ENCODE measurements around the gene TRIM65.
"Not testable (repeated sequence)": the region's sequence is repeated elsewhere in the genome, so short reads cannot be mapped to it uniquely, and the experiment has no call there.

Gene TRIM65

GRCh38 chr17:75897160-75898019, 639 bp upstream of the TRIM65 start:
- no peak for DNase-seq (ENCODE audit: low read depth in 2 of 3, low spot score in 2 of 3)

GRCh38 chr17:75895370-75896155, 1.2 kb downstream of the TRIM65 start:
- no peak for DNase-seq (ENCODE audit: low read depth in 2 of 3, low spot score in 2 of 3)

- no peak for DNase-seq (ENCODE audit: low read depth in 2 of 3, low spot score in 2 of 3)
These were observed 2.6 kb downstream of the TRIM65 start for GRCh38 chr17:75894049-75894733.

GRCh38 chr17:75893305-75894048, 3.3 kb downstream of the TRIM65 start:
- DNase-seq (ENCODE audit: low read depth in 2 of 3, low spot score in 2 of 3) = no peak

- DNase-seq (ENCODE audit: low read depth in 2 of 3, low spot score in 2 of 3) = no peak
These were observed 4.1 kb downstream of the TRIM65 start for GRCh38 chr17:75892556-75893224.

GRCh38 chr17:75891605-75892555, 4.9 kb downstream of the TRIM65 start:
- no peak for DNase-seq (ENCODE audit: low read depth in 2 of 3, low spot score in 2 of 3)

- DNase-seq (ENCODE audit: low read depth in 2 of 3, low spot score in 2 of 3) = no peak
These were observed 5.6 kb downstream of the TRIM65 start for GRCh38 chr17:75891022-75891604.

GRCh38 chr17:75889454-75889853, 7.3 kb downstream of the TRIM65 start:
- no peak for DNase-seq (ENCODE audit: low read depth in 2 of 3, low spot score in 2 of 3)

GRCh38 chr17:75888484-75888883, 8.3 kb downstream of the TRIM65 start:
- DNase-seq (ENCODE audit: low read depth in 2 of 3, low spot score in 2 of 3) = no peak

- not testable (repeated sequence) for DNase-seq (ENCODE audit: low read depth in 2 of 3, low spot score in 2 of 3)
These were observed 10.9 kb downstream of the TRIM65 start for GRCh38 chr17:75885860-75886259.

GRCh38 chr17:75885431-75885830, 11.3 kb downstream of the TRIM65 start:
- DNase-seq (ENCODE audit: low read depth in 2 of 3, low spot score in 2 of 3) = no peak

- no peak for DNase-seq (ENCODE audit: low read depth in 2 of 3, low spot score in 2 of 3)
These were observed 14.9 kb downstream of the TRIM65 start for GRCh38 chr17:75881678-75882454.

- no peak for DNase-seq (ENCODE audit: low read depth in 2 of 3, low spot score in 2 of 3)
These were observed 16.5 kb downstream of the TRIM65 start for GRCh38 chr17:75880266-75880665.

GRCh38 chr17:75878174-75878998, 18.4 kb downstream of the TRIM65 start, which contains the start of gene TRIM47:
TSS of gene TRIM47 (minus strand) at chr17:75878581. CDS start at chr17:75878548, 33 bp downstream.
- no peak for DNase-seq (ENCODE audit: low read depth in 2 of 3, low spot score in 2 of 3)

GRCh38 chr17:75877752-75878173, 19.0 kb downstream of the TRIM65 start:
- DNase-seq (ENCODE audit: low read depth in 2 of 3, low spot score in 2 of 3) = peak in 1 of 3 experiments; percentile 45

GRCh38 chr17:75876938-75877751, 19.6 kb downstream of the TRIM65 start:
- DNase-seq (ENCODE audit: low read depth in 2 of 3, low spot score in 2 of 3) = no peak

All from activated CD8-positive, alpha-beta memory T cell treated with anti-CD3 and anti-CD28 coated beads for 48 hours (primary cell).